ENCODE data around the gene D2HGDH. TPM values are rescaled to one million over a fixed set of nuclear protein-coding genes. Genes with fewer than 3 reads are reported as not detected.

D2HGDH gene
- total RNA-seq, 1 donor from 2014 or later = 34.8 TPM

- DNase-seq (ENCODE audit: low spot score, unreplicated experiment) = no peak
- TF ChIP-seq CTCF (IDR thresholded peaks at IDR 0.05; ENCODE audit: unreplicated experiment) = no peak
- no peaks in the 10 kb centered on the region for H3K36me3 Mint-ChIP-seq (ENCODE audit: insufficient read depth)
- no peak overlapping the region for H3K27ac Mint-ChIP-seq
- peaks cover 2% of the 10 kb centered on the region for H3K27me3 Mint-ChIP-seq
- H3K4me3 Mint-ChIP-seq (ENCODE audit: low read depth) = no peak overlapping the region
- no peaks in the 10 kb centered on the region for H3K9me3 Mint-ChIP-seq (ENCODE audit: low read depth)
- no peaks in the 10 kb centered on the region for H3K4me1 Mint-ChIP-seq (ENCODE audit: low read depth)
Measured at GRCh38 chr2:241770936-241771285, 36.5 kb downstream of the D2HGDH start.

GRCh38 chr2:241771286-241772062 lies 37.0 kb downstream of the D2HGDH start:
- no peak overlapping the region for H3K4me3 Mint-ChIP-seq (ENCODE audit: low read depth)
- TF ChIP-seq CTCF (IDR thresholded peaks at IDR 0.05; ENCODE audit: unreplicated experiment) = no peak
- no peaks in the 10 kb centered on the region for H3K9me3 Mint-ChIP-seq (ENCODE audit: low read depth)
- H3K4me1 Mint-ChIP-seq (ENCODE audit: low read depth) = no peaks in the 10 kb centered on the region
- peak overlapping the region; percentile 26 for H3K27ac Mint-ChIP-seq
- DNase-seq (ENCODE audit: low spot score, unreplicated experiment) = no peak
- peaks cover 2% of the 10 kb centered on the region for H3K27me3 Mint-ChIP-seq
- H3K36me3 Mint-ChIP-seq (ENCODE audit: insufficient read depth) = no peaks in the 10 kb centered on the region

- no peak for DNase-seq (ENCODE audit: low spot score, unreplicated experiment)
- Mint-ChIP-seq H3K4me3 (ENCODE audit: low read depth) (no peak overlapping the region), H3K27me3 (peaks cover 2% of the 10 kb centered on the region), H3K36me3 (ENCODE audit: insufficient read depth) (no peaks in the 10 kb centered on the region), H3K4me1 (ENCODE audit: low read depth) (no peaks in the 10 kb centered on the region), H3K27ac (peak overlapping the region; percentile 26), H3K9me3 (ENCODE audit: low read depth) (no peaks in the 10 kb centered on the region)
- TF ChIP-seq CTCF (IDR thresholded peaks at IDR 0.05; ENCODE audit: unreplicated experiment) = no peak
Measured at GRCh38 chr2:241772063-241772499, 37.7 kb downstream of the D2HGDH start.

- no peaks in the 10 kb centered on the region for H3K4me1 Mint-ChIP-seq (ENCODE audit: low read depth)
- no peaks in the 10 kb centered on the region for H3K9me3 Mint-ChIP-seq (ENCODE audit: low read depth)
- no peak overlapping the region for H3K4me3 Mint-ChIP-seq (ENCODE audit: low read depth)
- no peak for TF ChIP-seq CTCF (IDR thresholded peaks at IDR 0.05; ENCODE audit: unreplicated experiment)
- H3K36me3 Mint-ChIP-seq (ENCODE audit: insufficient read depth) = no peaks in the 10 kb centered on the region
- DNase-seq (ENCODE audit: low spot score, unreplicated experiment) = no peak
- peaks cover 2% of the 10 kb centered on the region for H3K27me3 Mint-ChIP-seq
- H3K27ac Mint-ChIP-seq = no peak overlapping the region
Measured at GRCh38 chr2:241773511-241774418, 39.3 kb downstream of the D2HGDH start.

GRCh38 chr2:241774419-241775222 lies 40.2 kb downstream of the D2HGDH start:
- TF ChIP-seq CTCF (IDR thresholded peaks at IDR 0.05; ENCODE audit: unreplicated experiment) = no peak
- H3K9me3 Mint-ChIP-seq (ENCODE audit: low read depth) = no peaks in the 10 kb centered on the region
- H3K4me3 Mint-ChIP-seq (ENCODE audit: low read depth) = no peak overlapping the region
- no peak overlapping the region for H3K27ac Mint-ChIP-seq
- no peaks in the 10 kb centered on the region for H3K4me1 Mint-ChIP-seq (ENCODE audit: low read depth)
- H3K27me3 Mint-ChIP-seq = peaks cover 2% of the 10 kb centered on the region
- no peak for DNase-seq (ENCODE audit: low spot score, unreplicated experiment)
- no peaks in the 10 kb centered on the region for H3K36me3 Mint-ChIP-seq (ENCODE audit: insufficient read depth)

All from progenitor cell of endocrine pancreas (in vitro differentiated cells).